GM11168 (cell line): Measurements from ENCODE around the gene C16orf86.

Source experiments
- in situ Hi-C: fragments of 300-500 bp; cut with MboI; formaldehyde crosslinking; loops from one replicate; pipeline ENCODE4 v1.12.0; 2022; ENCODE audit warnings: low sequenced_read_pairs; ENCODE audit not compliant: unreplicated experiment

The C16orf86 gene

GRCh38 chr16:67664871-67665270 lies 1.7 kb upstream of the C16orf86 start:
- in situ Hi-C loops: no loop called here

- in situ Hi-C loops: no loop called here
Observed at GRCh38 chr16:67665598-67665997, 1.0 kb upstream of the C16orf86 start.

- in situ Hi-C loops: no loop called here
Observed at GRCh38 chr16:67666032-67666551, 522 bp upstream of the C16orf86 start.

GRCh38 chr16:67667453-67667816 lies 821 bp downstream of the C16orf86 start:
- in situ Hi-C loops: no loop called here

- in situ Hi-C loops: no loop called here
Observed at GRCh38 chr16:67667817-67668494, 1.3 kb downstream of the C16orf86 start.

- in situ Hi-C loops: no loop called here
Observed at GRCh38 chr16:67668495-67669157, 2.0 kb downstream of the C16orf86 start.

GRCh38 chr16:67669499-67670101 lies 3.0 kb downstream of the C16orf86 start:
- in situ Hi-C loops: no loop called here

- in situ Hi-C loops: no loop called here
Observed at GRCh38 chr16:67672306-67672705, 5.7 kb downstream of the C16orf86 start.

- in situ Hi-C loops: no loop called here
Observed at GRCh38 chr16:67672739-67673662, 6.4 kb downstream of the C16orf86 start.

- in situ Hi-C loops: no loop called here
Observed at GRCh38 chr16:67673712-67674580, 7.3 kb downstream of the C16orf86 start.

GRCh38 chr16:67674851-67675578 lies 8.4 kb downstream of the C16orf86 start:
- in situ Hi-C loops: no loop called here

- in situ Hi-C loops: no loop called here
Observed at GRCh38 chr16:67675579-67675935, 8.9 kb downstream of the C16orf86 start.

GRCh38 chr16:67675999-67676398 lies 9.4 kb downstream of the C16orf86 start:
- in situ Hi-C loops: no loop called here

GRCh38 chr16:67676516-67676915 lies 9.9 kb downstream of the C16orf86 start:
- in situ Hi-C loops: no loop called here

GRCh38 chr16:67676939-67677338 lies 10.3 kb downstream of the C16orf86 start:
- in situ Hi-C loops: no loop called here

GRCh38 chr16:67677712-67678111 lies 11.1 kb downstream of the C16orf86 start:
- in situ Hi-C loops: no loop called here

GRCh38 chr16:67678354-67679023 lies 11.9 kb downstream of the C16orf86 start:
- in situ Hi-C loops: no loop called here
